ENCODE data around the gene TEPSIN.

- TF ChIP-seq CTCF (conservative IDR thresholded peaks at IDR 0.05 in 1 of 2, IDR thresholded peaks at IDR 0.05 in 1 of 2; ENCODE audit: low read depth in 1 of 2, low read length in 2 of 2) = no peak
- no peak for TF ChIP-seq EZH2 (IDR thresholded peaks at IDR 0.05; ENCODE audit: low read length, missing control alignments)
These were observed 35.7 kb downstream of the TEPSIN start for GRCh38 chr17:81203136-81203535.

Measured in fibroblast of lung (primary cell).